Measurements from ENCODE around the gene MEIS1.

The MEIS1 gene

DNA sequence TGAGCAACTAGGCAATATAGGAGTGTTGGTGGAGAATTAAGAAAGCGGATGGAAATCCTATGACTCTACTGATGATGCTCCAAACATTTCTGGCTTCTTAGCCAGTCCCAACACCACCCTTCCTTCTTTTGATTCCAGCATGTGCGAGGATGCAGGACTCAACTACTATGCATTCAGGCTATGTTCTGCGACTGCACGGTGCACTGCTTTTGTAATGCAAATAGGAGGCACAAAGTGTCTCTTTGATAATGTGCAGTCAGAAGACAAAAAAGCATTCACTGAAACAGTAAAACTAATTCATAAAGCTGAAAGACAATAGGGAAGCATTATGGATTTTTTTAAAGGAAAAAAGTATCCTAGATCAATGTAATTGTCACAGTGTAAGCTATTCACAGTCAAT, 106.7 kb downstream of the MEIS1 start:
- no peak for DNase-seq

DNA sequence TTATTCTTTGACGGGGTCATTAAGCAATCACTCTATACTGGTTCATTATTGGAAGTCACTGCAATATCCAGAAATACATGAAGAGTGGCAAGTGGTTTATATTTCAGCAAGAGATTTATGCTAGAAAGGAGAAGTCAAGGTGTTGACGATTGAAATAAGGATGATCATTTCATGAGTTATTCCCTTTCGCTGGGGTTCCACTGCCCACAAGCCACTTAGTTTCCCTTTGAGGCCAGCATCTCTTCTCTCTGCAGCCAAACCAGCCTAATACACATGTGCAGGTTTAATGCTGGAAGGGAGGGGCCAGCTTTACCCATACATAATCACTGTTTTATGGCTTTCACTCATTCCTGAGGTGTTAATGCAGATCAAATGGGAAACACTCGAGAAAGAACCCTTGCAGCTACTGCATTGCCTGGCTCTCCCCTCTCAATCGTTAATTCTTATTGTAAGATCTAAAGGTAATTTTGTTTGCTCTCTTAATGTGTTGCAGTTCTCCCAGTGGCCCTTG, 108.4 kb downstream of the MEIS1 start:
- DNase-seq = no peak

DNA sequence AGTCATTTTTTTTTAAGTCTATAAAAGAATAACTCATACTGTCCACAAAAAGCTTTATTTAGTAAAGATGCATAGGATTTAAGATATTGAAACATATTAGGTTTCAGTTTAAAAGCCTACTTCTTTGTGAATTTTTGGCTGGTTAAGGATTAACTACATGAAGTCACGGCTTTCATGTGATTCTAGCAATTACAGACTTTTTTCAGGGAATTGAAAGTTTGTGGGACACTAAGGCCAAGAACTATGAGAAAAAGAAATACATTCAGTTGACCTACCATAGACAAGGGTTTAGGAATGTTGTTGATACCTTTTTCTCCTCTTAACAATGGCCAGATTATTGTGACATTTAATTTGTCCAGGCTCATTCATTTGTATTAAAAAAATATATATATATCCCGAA, 109.3 kb downstream of the MEIS1 start:
- DNase-seq = no peak

DNA sequence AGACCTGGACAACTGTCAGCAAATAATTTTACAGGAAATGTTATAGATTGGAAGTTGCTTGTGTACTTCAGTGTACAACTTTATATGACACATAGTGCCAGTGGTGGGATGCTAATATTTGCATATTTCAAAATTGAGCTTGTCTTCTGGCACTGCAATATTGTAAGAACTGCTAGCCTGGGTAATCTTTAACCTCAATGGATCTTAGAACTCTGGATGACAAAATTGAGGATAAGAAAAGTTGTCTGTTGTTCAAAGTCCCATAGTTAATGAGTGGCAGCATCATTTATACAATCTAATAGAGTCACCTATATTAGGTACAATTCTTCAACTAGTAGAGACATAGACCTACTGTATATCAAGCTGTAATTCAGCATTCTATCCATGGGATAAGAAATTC, 110.3 kb downstream of the MEIS1 start:
- DNase-seq = no peak

DNA sequence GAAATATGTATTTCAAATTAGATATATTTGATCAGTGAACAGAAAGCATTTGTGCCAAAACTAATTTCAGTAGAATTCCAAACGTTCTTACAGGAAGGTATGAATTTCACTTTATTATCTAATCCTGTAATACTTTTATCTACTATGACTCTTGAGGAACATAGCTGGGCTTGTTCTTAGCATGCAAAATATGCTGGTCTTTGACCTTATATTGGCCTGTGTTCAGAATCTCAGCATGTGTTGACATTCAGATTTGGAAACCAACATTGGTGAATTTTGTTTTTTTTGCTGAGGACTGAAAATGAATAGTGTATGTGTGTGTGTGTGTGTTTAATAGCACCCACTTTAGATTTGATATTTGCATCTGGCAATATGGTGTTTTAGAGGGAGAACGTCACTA, 112.2 kb downstream of the MEIS1 start:
- DNase-seq = no peak

DNA sequence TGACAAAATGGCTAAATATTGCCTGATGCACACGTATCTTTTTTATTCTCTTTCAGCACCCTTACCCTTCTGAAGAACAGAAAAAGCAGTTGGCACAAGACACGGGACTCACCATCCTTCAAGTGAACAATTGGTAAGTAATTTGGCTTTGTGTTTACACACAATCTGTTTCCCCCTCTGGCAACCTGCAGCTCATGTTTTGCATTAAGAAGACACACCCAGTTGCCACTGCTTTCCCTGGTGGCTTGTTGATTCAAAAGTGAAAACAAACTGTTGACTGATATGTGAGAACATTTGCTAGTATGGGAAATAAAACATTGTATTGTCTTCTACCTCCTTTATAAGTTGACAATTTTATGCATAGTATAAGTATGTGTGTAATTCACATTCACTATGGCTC, 113.0 kb downstream of the MEIS1 start:
- no peak for DNase-seq

DNA sequence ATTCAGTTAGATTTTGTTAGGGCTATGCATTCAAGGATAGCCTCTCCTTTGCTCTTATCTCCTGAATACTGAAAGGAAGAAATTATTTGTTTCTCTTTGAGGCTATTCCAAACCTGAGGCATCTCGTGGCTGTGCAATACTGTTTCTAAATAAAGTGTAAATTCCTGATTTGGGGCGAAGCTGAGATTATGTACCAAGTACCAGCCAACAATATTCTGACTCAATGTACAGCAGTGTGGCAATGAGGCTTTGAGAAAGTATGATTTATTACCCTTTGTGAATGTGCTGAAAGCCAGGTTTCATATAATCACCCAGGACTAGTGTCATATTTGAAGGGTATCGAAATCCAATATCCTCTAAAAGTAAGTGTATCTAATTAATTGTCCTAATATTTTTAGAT, 113.5 kb downstream of the MEIS1 start:
- DNase-seq = no peak

DNA sequence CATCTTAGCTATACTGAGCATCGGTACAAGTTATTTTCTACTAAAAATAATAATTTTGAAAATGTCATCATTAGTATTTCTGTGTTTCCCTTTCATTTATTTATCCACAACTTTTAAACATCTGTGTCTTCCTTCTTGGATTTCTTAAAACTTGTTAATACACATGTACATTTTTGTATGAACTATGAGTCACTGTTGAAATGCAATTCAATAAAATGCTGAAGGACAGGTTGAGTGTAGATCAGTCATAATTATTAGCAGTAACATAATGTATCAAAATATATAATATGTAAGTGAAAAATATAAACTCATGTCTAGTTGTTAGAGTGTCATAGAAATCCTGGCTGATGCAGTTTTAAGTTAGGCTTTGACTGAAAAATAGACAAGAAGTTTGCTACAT, 115.9 kb downstream of the MEIS1 start:
- DNase-seq = no peak

DNA sequence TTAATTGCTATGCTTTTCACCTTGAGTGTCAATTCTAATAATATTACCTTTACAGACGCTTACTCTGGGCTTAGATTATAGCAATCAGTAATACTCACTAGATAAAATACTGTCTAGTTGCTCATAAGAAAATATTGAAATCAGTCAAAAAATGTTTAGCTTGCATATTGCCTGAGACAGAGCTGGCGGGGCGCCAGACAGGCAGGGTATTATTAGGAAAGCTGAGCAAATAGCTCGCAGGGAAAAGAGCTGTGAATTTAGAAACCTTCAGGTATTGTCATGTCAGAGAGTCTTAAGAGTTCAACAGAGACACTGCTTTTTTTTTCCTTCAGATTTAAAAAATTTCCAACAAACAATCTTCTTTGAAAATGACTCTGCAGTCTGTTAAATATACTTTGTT, 118.4 kb downstream of the MEIS1 start:
- DNase-seq = no peak

DNA sequence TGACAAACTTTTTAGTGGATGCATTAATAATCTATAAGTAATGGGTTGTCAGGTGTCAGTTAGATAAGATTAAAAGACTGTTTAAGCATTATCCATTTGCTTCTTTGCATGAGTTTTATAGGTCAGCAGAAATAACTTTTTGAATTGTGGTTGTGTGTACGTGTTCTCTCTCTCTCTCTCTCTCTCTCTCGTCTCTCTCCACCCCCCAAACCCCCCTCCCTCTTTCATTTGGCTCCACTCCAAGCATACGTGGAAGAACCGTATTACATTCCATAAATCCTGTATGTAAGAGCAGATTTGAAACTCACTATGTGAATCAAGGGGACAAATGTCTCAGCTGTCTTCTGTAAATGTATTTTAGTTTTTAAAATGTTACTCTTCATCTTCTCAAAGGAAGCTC, 120.2 kb downstream of the MEIS1 start:
- no peak for DNase-seq

DNA sequence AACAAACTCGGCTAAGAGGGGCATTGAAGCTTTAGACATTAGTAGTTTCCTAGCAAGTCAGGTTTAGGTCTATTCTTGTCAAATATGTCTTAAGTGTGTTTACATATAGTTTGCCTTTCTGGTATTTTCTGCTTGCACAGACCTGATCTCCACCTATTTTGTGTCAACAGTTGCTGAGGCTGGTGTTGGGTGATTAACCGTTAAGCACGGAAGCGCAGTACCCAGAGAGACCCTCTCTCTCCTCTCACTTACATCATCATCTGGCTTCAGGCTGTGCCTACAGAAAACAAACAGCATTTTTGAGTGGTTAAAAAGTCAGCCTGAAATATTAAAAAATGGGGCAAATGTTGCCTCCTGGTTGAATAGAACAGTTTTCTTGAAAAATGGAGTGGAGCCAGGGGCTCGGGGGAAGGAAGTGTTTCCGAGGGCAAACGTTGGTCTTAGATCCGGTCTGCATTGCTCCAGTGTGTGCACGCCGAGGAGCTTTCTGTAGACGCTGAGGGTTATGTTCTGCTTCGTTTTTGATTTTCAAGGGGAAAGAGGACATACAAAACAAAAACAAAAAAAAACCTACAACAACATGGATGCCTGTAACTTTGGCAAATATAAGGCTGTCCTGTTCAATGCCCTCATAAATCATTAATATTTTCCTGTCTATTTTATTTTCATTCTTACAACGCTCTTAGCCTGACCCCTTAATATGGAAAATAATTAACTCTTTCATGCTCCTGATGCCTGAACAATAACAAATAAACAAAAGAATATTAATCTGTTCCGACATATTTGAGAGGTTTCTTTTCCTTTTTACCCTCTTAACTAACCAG, 120.8 kb downstream of the MEIS1 start:
- DNase-seq = no peak

DNA sequence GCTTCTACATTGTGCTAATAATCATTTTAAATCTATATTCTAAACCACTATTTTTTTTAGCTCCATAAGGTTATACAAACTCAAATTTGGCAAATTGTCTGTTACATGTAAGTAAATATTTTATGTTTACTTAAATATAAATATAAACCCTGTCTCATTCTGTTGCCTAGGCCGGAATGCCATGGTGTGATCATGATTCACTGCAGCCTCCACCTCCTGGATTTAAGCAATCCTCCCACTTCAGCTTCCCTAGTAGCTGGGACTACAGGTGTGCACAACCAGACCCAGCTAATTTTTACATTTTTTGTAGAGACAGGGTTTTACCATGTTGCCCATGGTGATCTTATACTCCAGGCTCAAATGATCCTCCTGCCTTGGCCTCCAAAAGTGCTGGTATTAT, 124.7 kb downstream of the MEIS1 start:
- DNase-seq = no peak

DNA sequence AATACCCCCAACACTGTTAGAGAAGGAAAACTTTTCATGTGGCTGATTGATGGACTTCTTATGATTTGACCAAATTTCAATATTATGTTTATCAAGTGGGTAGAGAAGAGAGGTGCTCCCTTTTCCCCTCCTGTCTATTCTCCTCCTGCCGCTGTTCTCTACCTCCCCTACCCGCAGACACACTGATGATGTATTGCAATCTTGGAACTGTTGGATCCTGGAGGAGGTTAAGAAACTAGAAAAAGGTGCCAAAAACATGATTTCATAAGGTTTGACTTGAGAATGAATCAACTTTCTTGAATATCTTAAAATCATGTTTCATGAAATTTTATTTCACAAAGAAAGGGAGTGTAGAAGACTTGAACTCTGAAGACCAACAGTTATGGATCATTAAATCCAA, 125.8 kb downstream of the MEIS1 start:
- DNase-seq = no peak

DNA sequence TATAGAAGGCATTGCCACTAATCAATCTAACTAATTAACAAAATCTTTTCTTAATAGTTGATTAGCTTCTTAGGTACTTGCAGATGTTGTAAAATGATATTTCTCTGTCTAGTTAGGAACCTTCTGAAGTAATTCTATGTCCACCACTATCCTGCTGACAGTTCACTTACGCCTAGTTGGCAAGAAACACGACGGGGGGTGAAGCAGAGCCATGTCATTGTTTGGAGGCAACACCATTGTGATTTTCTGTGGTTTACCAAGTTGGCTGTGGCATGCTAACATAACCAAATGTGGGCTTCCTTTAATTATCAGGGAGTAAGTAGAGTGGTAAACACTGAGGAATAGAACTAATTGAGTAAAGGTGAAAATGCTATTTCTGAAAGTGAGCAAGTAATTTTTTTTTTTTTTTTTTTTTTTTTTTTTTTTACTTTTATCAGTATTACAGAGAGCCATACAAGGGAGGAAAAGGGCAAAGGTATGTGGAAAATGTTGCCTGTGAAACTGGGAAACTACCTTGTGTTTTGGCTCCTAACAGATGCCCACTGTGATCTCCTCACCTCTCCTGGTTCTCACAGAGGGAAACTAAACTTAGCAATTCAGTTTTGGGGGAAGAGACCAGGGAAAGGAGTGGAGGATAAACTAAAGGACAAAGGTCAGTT, 126.8 kb downstream of the MEIS1 start:
- no peak for DNase-seq

DNA sequence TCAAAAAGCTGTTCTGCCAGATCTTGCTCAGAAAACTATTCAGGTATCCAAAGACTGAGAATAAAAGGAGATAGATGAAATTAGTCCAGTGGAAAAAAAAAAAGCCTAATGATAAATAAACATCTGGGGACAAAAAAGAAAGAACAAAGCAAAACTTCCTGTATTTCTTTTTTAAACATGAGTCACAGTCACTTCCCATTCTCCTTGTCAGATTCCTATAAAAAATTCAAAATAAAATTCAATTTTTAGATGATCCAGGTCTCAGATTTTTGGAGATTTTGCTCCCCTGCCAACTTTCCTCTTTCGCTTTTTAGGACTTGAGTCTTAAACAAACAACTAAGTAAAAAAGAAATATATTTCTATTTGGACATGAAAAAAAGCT, 127.4 kb downstream of the MEIS1 start:
- DNase-seq = no peak

DNA sequence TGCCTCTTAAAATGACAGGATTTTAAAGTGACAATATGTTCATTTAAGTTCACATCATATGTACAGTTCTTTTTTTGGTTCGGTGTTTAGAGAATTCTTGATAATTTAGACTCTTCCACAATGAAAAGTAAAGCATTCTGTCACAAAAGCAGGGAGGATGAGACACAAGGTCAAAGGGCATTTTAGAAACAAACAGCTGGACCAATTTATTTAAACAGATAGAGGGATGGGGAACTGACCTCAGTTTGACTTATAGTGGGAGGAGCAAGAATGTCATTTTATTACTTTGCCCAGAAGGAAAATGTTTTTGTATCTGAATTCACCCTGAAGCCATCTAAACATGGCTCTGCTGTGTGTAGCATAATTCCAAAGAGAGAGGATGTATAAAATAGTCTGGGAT, 128.5 kb downstream of the MEIS1 start:
- DNase-seq = no peak

DNA sequence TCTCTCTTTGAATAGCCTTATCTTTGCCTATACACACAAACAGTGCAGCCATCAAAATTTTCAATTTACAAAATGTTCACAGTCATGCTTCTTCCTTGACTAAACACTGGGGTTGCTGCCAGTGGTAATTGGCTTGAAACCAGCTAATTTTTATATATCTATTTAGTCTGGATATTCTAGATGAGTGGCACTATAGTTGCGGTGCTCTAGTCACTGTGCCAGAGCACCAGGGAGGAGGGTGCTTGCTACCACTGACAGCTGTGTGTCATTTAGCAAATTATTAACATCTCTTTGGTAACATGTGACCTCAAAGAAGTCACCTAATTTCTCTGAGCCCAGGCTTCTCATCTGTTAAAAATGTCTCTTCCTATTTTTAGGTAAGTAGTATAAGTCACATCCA, 130.4 kb downstream of the MEIS1 start:
- DNase-seq = no peak

DNA sequence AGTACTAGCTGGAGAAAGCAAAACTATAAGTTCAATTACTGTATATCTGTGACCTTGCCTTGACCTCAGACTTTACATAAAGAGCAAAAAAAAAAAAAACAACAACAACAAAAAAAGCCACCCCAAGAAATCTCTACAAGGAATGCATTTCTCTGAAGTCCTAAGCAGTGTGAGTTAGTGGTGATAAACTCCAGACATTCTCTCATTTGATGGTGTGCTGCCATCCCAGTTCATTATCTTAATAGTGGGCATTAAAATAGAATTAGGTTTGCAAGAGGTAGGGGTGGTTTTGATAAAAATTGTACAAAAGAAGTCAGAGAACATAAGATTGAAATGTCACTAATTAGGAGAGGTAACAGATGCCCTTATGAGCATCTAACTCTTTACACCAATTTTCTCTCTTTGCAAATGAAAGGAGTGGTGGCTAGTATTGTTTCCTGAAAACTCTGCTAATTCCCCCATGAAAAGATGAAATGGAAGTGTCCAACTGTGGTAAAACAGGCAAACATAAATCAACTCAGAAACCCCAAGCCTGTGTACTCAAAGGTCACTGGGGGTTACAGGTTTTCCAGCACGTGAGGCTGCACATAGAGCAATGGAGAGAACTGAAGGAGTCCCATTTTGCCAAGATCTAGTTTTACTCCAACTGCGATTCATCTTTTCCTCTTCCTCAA, 131.9 kb downstream of the MEIS1 start:
- DNase-seq = no peak

DNA sequence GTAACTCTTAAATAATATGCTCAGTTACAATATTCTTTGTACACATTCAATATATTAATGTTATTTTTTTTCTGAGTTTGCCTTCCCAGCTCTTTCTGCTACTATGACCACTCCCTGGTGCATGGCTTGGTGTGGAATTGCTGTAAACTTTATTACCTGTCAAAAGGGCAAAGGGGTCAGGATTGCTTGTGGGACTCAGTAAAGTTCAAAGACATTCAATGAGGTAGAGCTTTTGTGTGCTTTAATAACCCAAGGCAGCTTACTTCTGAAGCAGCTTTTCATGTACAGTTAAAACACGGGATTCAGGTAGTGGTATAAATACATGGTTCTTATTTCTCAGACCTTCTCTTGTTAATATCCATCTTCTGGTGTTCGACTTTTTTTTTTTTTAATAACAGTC, 132.8 kb downstream of the MEIS1 start:
- DNase-seq = no peak

DNA sequence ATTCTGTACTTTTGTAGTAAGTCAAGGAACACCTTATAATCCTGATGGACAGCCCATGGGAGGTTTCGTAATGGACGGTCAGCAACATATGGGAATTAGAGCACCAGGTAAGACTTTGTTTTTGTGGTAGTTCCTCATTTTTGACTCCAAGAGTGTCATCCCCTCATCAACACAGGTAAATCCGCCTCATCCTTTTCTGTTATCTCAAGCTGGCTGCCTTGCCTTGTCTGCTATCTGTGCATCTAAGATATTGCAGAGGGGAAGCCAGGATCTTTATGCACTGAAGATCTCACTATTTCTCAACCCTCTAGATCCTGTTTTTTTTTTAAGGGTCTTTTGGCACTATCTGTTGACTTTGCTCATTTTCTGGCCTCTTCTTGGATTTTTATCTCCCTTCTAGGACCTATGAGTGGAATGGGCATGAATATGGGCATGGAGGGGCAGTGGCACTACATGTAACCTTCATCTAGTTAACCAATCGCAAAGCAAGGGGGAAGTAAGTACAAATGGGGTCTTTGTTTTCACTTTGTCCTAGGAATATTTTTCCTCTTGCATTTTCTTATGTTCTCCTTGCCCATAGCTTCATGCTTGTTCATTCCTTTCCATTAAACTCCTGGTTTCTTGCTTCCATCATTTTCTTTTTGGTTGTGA, 133.8 kb downstream of the MEIS1 start:
- no peak for DNase-seq

DNA sequence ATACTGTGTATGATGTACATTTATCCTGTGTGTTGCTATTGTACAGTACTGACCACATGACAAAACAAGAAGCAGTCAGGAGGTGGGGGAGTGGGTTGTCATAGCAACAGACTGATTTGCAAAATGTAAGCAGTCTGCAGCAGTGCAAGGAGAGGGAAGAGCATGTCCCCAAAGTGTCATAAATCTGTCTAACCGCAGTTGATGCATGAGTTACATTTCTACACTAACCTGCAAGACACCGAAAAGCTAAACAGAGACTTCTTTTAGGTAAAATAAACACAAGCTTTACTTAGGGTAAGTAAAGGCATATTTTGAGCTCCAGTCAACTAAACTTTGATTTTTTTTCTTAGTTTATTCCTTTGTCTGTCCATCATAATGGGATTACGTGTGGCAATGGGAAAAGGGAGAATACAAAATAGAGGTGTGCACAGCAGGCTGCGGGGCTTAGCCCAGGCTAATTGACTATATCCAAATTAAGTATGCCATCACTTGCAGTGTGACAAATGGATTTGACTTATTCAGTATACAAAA, 134.5 kb downstream of the MEIS1 start:
- DNase-seq = no peak

DNA sequence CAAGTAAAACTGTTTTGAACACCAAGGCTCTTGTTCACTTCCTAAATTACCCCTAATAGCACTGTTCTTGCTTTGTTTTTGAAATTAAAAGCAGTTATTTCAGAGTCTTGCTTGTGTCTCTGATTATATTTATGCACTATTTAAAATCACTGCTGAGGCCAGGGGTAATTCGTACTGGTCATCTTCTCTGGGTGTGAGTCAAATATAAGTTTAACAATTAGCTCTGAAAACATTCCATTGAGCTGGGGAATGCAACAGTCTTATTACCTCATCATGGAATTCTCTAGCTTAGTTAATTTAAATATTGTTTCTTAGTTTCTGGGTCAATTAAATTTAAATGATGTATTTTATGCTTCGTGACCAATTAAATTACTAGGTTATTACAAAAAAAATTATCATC, 135.0 kb downstream of the MEIS1 start:
- DNase-seq = no peak

DNA sequence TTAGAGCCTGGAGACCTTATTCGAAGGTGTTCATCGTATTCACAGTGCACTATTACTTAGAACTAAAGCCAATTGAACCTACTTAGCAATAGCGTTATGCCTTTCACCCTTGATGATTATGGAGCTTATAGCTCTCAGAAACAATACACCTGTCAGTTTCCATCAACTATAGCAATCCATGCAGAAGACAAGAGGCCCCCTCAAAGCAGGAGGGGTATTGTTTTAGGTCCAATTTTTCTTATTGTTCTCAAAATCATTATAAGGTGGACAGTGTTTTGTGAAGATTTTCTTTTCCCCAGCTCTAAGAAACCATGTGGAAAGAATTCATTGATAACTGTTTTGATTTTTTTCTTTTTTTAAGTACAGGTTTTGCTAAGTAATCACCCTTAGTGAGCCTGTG, 135.5 kb downstream of the MEIS1 start:
- DNase-seq = no peak

Data from NCI-H524 treated with DMSO at 0.1 percent for 48 hours (cell line).